HG02938 (cell line): ENCODE measurements around the gene GRIN2A.

Experiments
- ATAC-seq: cut with Tn5 transposase; IDR thresholded peaks from one replicate; pipeline ENCODE4 v1.9.1; 2021; ENCODE audit warnings: mild to moderate bottlenecking, moderate library complexity; ENCODE audit not compliant: unreplicated experiment

The GRIN2A gene

DNA sequence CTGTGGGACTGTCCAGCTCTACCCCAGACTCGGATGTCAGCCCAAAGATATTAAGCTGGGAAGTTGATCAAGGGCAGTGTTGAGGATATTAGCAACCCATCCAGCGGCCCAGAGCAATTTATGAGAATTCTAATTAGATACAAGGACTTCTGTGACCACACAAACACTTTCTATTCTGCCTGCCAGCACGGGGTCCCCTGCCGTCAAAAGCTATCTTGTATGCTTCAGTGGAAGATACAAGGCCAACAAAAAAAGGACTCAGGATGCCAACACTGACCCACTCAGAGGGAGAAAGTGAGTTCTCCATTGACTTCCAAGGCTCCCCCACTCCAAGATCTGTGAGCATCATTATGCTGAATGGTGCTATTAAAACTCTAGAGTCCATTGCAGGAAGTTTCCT, 390.7 kb downstream of the GRIN2A start:
- ATAC-seq: no peak

DNA sequence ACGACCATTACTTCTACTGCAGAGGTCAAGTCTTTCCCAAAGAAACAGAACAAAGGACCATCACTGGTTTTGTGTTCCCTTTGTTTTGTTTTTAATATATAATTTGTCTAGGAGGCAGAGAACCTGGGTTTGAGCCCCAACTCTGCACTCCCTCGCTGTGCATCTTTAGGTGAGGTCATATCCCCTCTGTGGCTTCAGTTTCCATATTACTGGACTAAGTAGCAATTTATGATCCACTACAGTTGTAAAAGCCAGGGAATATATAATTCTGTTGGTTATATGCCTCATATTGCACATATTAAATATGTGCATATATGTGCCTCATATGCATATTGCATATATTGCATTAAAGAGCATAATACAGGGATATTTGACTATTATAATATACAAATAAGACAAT, 392.0 kb downstream of the GRIN2A start:
- no peak for ATAC-seq

DNA sequence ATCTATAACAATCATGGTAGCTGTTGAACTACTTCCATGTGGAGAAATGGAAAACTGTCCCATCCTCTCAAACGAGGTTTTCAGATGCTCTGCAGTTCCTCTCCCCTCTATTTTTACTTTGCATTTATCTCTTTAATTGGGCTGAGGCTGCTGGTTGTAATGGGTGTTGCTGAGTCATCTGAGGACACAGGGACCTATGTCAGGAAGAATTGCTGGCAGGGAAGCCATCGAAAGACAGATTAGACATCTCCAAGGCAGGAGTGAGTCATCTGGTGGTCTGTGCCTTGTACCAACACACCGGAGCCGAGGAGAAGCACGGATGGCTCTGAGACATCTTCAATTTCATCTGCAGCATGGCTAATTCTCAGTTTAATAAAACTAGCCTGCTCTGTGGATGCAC, 394.5 kb downstream of the GRIN2A start:
- no peak for ATAC-seq

DNA sequence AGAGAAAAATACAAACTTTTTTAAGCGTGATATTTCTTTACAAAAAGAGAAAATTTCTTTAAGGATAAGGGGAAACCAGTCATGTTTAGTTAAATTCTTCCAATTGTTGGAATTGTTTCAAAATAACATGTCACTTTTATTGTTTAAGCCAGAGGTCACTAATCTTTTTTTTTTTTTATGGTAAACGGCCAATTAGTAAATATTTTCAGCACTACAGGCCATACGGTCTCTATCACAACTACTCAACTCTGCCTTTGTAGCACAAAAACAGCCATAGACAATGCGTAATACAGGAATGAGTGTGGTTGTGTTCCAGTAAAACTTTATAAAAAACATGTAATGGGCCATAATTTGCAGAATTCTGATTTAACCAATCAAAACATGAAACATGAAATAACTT, 401.4 kb downstream of the GRIN2A start:
- no peak for ATAC-seq

DNA sequence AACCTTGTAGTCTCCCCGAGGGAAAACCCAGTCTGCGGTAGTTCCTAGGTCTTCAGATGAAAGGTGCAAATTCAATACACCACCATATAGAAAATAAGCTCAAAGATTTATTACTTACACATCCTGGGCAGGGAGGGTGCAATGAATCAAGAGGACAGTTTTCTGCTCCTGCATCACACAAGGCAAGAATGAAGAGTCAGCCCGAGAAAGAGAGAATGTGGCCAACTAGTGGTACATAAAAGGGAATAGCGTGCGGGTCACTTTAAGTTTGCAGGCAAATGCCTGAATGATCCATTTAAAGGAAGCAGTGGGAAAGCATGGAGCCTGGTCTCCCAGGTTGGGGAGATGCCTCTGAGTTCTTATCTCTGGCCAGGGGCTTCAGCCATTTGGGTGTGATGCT, 403.4 kb downstream of the GRIN2A start:
- ATAC-seq: no peak

DNA sequence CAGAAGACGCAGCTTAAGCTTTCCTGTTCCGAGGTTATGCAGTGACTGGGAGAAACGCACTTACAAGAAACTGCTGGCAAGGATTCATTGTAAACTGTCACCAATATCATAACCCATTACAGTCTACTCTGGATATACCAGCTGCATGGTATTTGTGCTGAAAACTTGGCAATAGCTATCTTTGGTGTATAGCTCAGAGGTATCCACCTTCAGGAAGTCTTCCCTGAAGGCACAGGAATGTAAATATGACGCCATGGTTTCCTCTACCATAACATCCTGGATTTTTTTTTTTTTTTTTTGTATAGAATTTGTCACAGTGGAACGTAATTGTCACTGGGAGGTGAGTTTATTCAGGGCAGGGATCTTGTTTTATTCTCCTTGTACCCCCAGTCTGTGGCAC, 406.2 kb downstream of the GRIN2A start:
- ATAC-seq: no peak

DNA sequence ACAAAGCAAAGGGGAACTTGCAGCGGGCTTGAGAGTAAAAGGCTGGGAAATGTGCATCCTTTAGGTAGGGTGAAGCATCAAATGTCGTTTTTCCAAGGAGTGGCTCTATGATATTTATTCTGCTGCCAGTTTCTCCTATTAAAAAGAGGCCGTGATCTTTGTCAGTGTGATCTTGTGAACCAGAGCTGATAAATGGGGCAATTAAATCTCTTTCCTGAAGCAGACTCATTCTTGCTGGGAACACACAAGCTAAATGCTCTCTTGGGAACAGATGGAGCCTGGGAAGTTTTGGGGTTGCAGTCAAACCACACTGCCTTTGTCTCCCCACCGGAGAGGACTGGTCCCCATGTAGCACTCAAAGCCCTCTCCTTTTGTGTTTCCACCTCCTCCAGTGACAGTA, 408.9 kb downstream of the GRIN2A start:
- no peak for ATAC-seq

DNA sequence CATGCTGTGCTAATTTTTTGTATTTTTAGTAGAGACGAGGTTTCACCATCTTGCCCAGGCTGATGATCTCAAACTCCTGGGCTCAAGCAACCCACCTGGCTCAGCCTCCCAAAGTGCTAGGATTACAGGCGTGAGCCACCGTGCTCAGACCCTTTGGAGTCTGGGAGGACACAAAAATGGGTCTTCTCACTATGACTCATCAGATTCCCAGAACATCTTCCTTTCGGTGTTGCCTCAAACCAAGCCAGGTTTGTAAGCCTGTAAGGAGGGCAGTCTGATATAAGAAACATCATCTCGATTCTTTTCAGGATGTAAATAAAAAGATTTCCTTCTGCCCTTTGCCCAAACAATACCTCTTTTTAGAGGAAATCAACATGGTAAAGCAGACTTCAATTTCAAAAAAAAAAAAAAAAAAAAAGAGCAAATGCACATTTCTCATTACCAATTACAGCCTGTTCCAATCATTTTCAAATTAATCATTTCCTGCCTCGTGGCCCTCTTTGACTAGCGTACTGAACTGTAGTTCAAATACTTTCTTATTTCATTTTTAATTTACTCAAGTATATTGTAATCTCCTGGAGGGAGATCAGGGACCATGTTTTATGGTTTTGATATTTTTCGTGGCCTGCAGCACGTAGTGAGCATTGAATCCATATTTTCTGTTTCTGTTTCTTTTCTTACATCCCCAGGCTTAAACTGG, 409.6 kb downstream of the GRIN2A start:
- no peak for ATAC-seq

DNA sequence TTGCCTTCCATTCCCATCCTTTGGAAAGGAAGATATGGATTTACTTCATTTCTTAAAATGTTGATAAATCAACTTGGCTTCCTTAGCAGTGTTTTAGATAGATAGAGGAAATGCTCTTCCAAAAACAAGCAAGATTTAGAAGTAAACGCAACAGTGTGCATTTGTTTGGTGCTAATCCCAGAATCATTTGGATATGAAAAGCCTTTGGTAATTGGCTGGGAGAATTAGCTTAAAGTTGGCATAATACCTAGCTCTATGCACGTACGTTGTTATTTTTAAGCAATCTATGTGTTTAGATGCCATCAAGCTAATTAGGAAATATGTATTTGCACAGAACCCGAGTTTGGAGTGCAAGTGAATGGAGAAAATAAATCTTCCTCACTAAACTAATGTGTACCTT, 415.3 kb downstream of the GRIN2A start:
- ATAC-seq: no peak

DNA sequence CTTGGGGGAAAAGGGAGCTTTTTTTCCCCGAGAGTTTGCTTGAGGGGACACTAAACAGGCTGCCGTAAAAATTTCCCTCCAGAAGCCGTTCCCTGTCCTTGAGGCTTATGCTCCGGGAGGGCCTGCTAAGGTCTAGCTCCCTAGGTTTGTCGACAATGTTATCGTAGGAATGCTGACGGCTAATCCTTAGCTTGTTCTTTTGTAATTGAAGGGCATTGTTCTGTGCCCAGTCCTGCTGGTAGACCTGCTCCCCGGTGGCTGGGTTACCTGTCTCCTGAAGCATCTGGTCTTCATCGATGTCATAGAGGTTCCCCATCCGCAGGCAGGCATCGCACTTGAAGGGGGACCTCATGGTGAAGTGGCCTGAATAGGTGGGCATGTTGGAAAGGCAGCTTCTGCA, 418.7 kb downstream of the GRIN2A start:
- no peak for ATAC-seq

DNA sequence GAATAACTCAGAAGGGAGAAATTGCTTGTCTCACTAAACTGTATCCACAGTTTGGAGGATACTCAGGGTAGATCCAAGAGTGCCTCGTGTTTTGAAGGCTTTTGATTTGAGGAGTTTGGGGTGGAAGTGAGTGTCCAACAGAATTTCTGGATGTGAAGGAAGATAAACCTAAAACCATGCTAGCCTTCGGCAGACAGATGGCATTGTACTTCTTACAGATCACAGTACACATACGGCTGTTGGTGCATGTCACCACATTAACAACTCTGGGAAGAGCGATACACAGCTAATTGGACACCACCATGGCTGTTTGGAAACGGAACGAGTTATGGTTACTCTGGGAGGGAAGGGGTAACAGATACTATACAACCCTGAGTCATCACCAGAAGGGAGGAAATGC, 420.4 kb downstream of the GRIN2A start:
- ATAC-seq: no peak

DNA sequence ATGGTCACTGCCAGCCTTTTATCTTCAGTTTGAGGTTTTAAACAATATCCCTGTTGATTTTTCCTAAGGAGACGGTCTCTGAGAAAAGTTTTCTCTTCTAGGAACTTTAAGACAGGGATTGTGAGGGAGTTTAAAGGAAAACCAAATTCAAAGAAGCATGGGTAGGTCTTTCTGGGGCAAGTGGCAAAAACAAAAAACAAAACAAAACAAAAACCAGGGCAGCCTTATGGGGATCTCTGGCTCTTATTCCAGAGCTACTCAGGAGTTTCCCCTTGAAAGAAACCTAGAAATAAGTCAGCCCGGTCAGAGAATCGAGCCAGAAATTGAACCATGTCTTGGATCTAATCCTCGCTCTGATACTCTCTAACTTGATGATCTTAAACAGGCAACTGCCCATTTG, 424.5 kb downstream of the GRIN2A start:
- no peak for ATAC-seq

DNA sequence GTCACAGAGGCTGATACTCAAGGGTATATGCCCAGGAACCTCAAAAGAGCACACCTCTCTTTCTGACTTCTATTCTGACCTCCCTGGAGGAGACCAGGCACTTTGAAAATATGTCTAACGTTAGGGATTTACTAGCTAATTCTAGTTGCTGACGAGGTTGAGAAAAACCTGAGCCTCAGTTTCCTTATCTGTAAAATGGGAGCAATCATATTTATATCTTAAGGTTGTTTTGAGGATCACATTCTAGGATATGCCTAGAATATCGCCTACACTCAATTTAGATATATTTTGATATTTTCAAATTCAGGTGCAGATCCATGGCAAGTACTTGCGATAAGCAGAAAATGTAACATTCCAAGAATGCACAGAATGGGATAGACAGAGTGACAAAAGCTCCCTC, 425.8 kb downstream of the GRIN2A start:
- ATAC-seq: no peak

DNA sequence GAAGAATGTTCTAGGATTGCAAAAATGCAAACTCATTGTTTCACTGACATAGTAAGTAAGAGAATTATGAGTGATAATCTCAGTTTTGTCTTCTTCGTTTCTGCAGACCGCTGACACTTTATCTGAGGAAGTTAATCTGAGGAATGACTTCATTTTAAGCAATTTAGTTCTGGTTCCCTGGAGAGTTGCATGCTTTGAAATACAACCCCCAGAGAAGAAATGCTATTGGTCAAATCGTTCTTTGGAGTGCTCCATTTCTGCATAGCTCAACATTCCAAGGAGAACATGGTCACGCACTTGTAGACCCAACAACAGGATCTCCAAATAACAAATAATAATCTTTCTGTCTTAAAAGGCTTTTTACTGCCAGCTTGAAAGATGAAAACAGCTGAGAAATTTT, 427.1 kb downstream of the GRIN2A start:
- ATAC-seq: no peak

DNA sequence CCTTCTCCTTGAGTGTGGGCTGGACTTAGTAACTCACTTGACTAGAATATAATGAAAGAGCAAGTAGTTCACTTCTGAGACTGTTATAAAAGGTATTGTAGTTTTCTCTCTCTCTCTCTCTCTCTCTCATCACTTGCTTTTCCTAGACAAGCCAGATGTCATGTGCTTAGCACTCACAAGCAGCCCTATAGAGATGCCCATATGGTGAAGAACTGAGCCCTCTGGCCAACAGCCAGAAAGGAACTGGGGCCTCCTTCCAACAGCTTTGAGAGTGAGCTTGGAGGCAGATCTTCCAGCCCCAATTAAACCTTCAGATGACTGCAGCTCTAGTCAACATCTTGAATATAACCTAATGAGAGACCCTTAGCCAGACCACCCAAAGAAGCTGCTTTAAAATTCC, 440.5 kb downstream of the GRIN2A start:
- ATAC-seq: no peak

DNA sequence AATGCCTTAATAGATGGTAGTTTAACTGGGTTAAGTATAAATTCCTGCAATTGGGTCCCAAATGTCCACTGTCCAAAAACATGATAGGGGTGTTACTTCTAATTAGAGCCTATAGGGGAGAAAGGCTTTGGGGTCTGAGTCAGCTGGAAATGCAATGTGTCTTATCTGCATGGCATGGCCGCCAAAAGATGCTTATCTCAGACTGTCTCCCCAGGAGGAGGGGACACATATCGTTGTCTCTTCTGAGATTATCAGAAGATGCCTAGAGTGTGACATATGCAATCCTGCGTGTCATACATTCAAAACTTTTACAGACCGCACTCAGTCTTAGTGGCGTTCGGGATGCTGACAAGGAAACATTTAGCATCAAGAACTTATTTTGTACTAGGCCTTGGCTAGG, 442.9 kb downstream of the GRIN2A start:
- no peak for ATAC-seq

DNA sequence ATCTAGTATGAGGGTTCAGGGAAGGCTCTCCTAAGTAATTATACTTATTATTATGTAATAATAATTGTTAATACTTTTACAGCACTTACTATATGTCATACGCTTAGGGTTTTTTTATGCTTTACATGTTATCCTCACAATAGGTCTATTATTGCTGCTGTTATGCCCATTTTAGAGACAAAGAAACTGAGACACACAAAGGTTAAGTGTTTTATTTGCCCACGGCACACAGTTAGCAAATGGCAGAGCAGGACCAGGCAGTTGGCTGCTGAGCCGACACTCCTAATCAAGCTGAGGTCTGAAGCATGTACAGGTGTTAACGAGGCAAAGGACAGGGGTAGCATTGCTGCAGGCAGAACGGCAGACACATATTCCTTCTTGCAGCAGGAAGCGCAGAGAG, 443.5 kb downstream of the GRIN2A start:
- ATAC-seq: no peak

DNA sequence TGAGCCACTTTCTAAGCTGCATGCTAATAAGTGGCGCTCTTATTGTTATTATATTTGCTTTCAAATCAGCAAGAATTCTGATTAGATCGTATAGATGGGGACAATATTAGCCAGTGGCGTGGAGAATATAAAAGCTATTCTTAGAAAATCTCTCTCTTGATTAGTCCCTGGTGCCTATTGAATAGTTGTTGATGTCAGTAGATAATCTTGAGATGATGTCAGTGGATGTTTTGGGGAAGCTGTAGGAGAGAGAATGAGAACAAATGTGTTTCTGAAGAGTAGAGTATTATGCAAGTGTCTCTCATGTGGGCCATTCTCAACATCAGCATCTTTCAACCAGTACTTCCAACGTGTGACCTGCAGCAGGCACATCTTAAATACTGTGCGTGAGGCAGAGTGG, 445.7 kb downstream of the GRIN2A start:
- no peak for ATAC-seq

DNA sequence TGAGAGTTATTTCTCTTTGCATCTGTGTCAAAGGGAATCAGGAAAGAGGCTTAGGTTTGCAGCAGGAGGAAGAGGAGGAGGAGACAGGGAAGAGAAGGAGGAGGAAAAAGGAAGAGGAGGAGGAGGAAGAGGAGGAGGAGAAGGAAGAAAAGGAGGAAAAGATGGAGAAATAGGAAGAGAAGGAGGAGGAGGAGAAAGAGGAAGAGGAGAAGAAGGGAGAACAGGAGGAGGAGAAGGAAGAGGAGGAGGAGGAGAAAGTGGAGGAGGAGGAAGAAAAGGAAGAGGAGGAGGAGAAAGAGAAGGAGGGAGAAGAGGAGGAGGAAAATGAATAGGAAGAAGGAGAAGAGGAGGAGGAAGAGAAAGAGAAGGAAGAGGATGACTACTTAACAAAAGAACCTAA, 459.1 kb downstream of the GRIN2A start:
- no peak for ATAC-seq

DNA sequence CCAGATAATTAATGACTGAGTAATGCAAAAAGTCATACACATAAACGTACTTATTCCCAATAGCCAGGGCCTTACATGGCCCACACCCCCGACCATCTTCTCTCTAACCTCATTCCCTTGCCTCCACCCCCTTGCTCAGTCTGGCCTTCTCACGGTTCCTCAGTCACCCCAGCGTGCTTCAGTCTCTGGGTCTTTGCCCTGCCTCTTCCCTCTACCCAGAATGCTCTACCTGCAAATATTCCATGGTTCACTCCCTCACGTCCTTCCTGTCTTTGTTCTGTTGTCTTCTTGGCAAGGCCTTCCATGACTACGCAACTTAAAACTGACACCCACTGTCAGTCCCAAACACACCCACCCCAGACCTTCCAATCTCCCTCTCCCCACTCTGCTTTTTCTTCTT, 468.3 kb downstream of the GRIN2A start:
- no peak for ATAC-seq

DNA sequence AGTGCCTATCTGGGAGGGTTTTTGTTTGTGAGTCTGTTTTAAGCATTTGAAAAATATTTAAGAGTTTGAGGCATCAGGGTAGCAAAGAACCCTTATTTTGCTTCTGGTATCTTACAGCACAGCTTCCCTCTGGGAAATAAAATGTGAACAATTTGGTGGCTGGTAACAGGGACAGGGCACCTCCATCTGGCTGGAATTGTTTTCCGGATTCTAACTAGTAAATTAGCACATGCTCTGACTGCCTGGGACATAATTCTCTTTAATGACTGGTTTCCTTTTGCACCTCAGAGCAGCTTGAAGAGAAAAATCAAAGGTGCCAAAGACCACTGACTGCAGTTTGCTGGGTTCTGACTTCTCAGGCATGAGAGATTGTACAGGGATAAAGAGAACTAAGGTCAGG, 469.1 kb downstream of the GRIN2A start:
- ATAC-seq: no peak

DNA sequence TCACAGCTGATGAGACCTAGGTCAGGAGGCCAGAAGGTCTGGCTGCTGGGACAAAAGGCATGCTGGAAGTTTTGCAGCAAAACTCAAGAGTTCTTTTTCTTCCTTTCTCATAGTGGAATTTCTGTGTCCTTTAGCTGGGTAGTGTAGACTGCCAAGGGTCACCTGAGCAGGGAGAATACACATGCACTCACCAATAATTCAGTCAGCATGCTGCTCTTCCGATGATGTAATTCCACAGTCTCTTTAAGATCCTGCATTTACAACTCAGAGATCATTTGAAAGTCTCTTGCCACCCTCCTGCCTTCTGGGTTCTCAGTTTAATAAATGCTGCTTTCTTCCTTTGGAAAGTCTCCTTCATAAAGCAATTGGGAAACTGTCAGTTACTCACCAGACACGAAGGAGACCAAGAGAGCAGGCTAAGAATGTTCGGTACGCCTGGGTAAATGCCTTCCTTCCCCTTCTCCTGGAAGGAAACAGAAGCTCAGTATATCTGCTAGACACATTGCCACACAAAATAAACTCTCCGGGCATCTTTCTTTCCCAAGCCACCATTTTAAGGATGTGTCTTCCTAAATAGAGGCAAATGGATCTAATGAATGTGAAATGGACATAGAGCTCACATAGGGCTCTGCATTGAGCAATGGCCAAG, 473.1 kb downstream of the GRIN2A start:
- no peak for ATAC-seq

DNA sequence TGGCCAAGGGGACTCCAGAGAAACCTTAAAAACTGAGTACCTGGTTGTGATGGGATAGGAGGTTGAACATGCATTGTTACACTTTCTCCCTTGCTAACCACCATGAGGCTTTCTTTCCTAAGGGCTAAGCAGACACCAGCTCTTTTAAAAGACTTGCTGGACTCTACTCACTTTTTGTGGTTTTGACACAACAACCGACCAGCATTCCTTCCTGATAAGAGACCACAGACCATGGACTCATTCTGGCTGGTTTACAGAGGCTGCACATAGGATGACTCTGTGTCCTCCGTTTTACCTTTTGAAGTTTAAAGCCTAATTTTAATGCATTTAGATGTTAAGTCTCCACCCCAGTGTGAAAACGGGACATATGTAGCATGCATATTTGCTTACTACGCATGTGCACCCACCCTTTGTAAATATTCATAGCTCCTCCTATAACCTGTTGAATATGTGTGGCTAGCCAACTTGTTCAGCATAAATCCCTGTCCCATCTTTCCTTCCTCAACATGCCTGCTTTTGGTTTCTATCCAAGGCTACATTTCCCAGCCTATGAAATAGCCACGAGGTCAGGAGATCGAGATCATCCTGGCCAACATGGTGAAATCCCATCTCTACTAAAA, 475.9 kb downstream of the GRIN2A start:
- ATAC-seq: no peak
